ENCODE measurements around the gene EPB41L5. TPM values are rescaled to one million over a fixed set of nuclear protein-coding genes. Genes with fewer than 3 reads are reported as not detected.

Gene EPB41L5
- total and polyA plus RNA-seq, 8 donors: 5.3 to 64.5 (median 28.5) TPM

- intact Hi-C loops (cut with DNase I; ENCODE audit: low total_unique reads): no loop called here
- TF ChIP-seq POLR2AphosphoS5 (IDR thresholded peaks at IDR 0.05): no peak
- TF ChIP-seq POLR2A (IDR thresholded peaks at IDR 0.05): no peak
- TF ChIP-seq CTCF (IDR thresholded peaks at IDR 0.05): no peak
- TF ChIP-seq EP300 (IDR thresholded peaks at IDR 0.05): no peak
- 79 to 87% (median 83%) methylated on average over 2 of the region's 2 CpGs for WGBS, 5 donors
Measured at GRCh38 chr2:120079647-120080046, 66.8 kb downstream of the EPB41L5 start.

GRCh38 chr2:120091436-120091835, 78.6 kb downstream of the EPB41L5 start:
- Histone ChIP-seq H3K27me3 (no peaks in the 10 kb centered on the region), H3K4me3 (no peak overlapping the region), H3K9me3 (no peaks in the 10 kb centered on the region), H3K27ac (no peak overlapping the region), H3K36me3 (peaks cover 0 to 67% (median 42%) of the 10 kb centered on the region in 4 donors), H3K4me1 (no peaks in the 10 kb centered on the region)
- WGBS, 5 donors: 71 to 96% (median 90%) methylated on average over 3 of the region's 3 CpGs
- intact Hi-C loops (cut with DNase I; ENCODE audit: low total_unique reads): no loop called here
- TF ChIP-seq CTCF (IDR thresholded peaks at IDR 0.05): no peak
- no peak for TF ChIP-seq POLR2AphosphoS5 (IDR thresholded peaks at IDR 0.05)
- no peak for TF ChIP-seq EP300 (IDR thresholded peaks at IDR 0.05)
- TF ChIP-seq POLR2A (IDR thresholded peaks at IDR 0.05): no peak
- DNase-seq: no peak

More at GRCh38 chr2:120079647-120080046, 66.8 kb downstream of the EPB41L5 start:
- Histone ChIP-seq H3K27ac (no peak overlapping the region), H3K4me3 (no peak overlapping the region), H3K4me1 (no peaks in the 10 kb centered on the region), H3K36me3 (peaks cover 0 to 34% (median 24%) of the 10 kb centered on the region in 4 donors), H3K9me3 (no peaks in the 10 kb centered on the region), H3K27me3 (no peaks in the 10 kb centered on the region)
- no peak for DNase-seq

- no peak overlapping the region for H3K27ac ChIP-seq
- TF ChIP-seq POLR2A (IDR thresholded peaks at IDR 0.05) (no peak), EP300 (IDR thresholded peaks at IDR 0.05) (no peak), CTCF (IDR thresholded peaks at IDR 0.05) (no peak), POLR2AphosphoS5 (IDR thresholded peaks at IDR 0.05) (no peak)
- no peak for DNase-seq
- H3K36me3 ChIP-seq: peaks cover 0 to 59% (median 31%) of the 10 kb centered on the region in 4 donors
- no peak overlapping the region for H3K4me3 ChIP-seq
- no peaks in the 10 kb centered on the region for H3K9me3 ChIP-seq
- intact Hi-C loops (cut with DNase I; ENCODE audit: low total_unique reads): no loop called here
- WGBS, 5 donors: 85 to 96% (median 92%) methylated on average over 1 of the region's 1 CpG
- H3K27me3 ChIP-seq: no peaks in the 10 kb centered on the region
- H3K4me1 ChIP-seq: no peaks in the 10 kb centered on the region
Measured at GRCh38 chr2:120094795-120095194, 81.9 kb downstream of the EPB41L5 start.

GRCh38 chr2:120100627-120101026, 87.8 kb downstream of the EPB41L5 start:
- intact Hi-C loops (cut with DNase I; ENCODE audit: low total_unique reads): no loop called here

GRCh38 chr2:120103723-120104467, 91.0 kb downstream of the EPB41L5 start:
- H3K9me3 ChIP-seq: no peaks in the 10 kb centered on the region
- TF ChIP-seq CTCF (IDR thresholded peaks at IDR 0.05): no peak
- TF ChIP-seq POLR2AphosphoS5 (IDR thresholded peaks at IDR 0.05): no peak
- TF ChIP-seq EP300 (IDR thresholded peaks at IDR 0.05): no peak
- no peak for TF ChIP-seq POLR2A (IDR thresholded peaks at IDR 0.05)
- no peak overlapping the region for H3K4me3 ChIP-seq
- no peak overlapping the region for H3K27ac ChIP-seq
- peaks cover 5 to 25% (median 24%) of the 10 kb centered on the region in 4 donors for H3K36me3 ChIP-seq
- H3K4me1 ChIP-seq: peaks cover 15 to 16% (median 15%) of the 10 kb centered on the region in 4 donors
- DNase-seq: no peak
- 92 to 93% (median 92%) methylated on average over 4 of the region's 4 CpGs for WGBS, 5 donors
- no peaks in the 10 kb centered on the region for H3K27me3 ChIP-seq
- intact Hi-C loops (cut with DNase I; ENCODE audit: low total_unique reads): no loop called here

More at GRCh38 chr2:120100627-120101026, 87.8 kb downstream of the EPB41L5 start:
- no peak for TF ChIP-seq EP300 (IDR thresholded peaks at IDR 0.05)
- no peaks in the 10 kb centered on the region for H3K4me1 ChIP-seq
- no peaks in the 10 kb centered on the region for H3K27me3 ChIP-seq
- 89 to 99% (median 91%) methylated on average over 1 of the region's 1 CpG for WGBS, 5 donors
- no peak overlapping the region for H3K4me3 ChIP-seq
- DNase-seq: no peak
- peaks cover 5 to 43% (median 31%) of the 10 kb centered on the region in 4 donors for H3K36me3 ChIP-seq
- no peak overlapping the region for H3K27ac ChIP-seq
- no peaks in the 10 kb centered on the region for H3K9me3 ChIP-seq

Measured in stomach (tissue), 9 donors.